Left lung (tissue), 10 donors: ENCODE results near the gene CYB5R3. TPM values are rescaled to one million over a fixed set of nuclear protein-coding genes. Genes with fewer than 3 reads are reported as not detected.

Experiments used
- ATAC-seq: fragments of 200-7000 bp; cut with Tn5 transposase; one replicate; pipeline ENCODE4 v1.9.1; 2020; ENCODE audit warnings: moderate library complexity
- DNase-seq, 4 donors: peaks; one replicate each; pipeline ENCODE4 v3.0.0-alpha.2; 2013 to 2020
- H3K27ac ChIP-seq, 2 donors: fragments of 200-600 bp; sonication (generic) in 1 of 2; one replicate each; pipeline versions ENCODE4 v1.5.0 to v1.8.0; 2020 to 2021
- H3K27me3 ChIP-seq, 2 donors: fragments of 200-600 bp; sonication (generic) in 1 of 2; one replicate each; pipeline versions ENCODE4 v1.5.0 to v1.8.0; 2020 to 2021
- H3K36me3 ChIP-seq, 2 donors: fragments of 200-600 bp; sonication (generic) in 1 of 2; one replicate each; pipeline versions ENCODE4 v1.5.0 to v1.8.0; 2020 to 2021
- H3K4me1 ChIP-seq, 2 donors: fragments of 200-600 bp; one replicate each; pipeline ENCODE4 v1.8.0; 2021
- H3K4me3 ChIP-seq, 2 donors: fragments of 200-600 bp; sonication (generic) in 1 of 2; one replicate each; pipeline versions ENCODE4 v1.5.0 to v1.8.0; 2020 to 2021; ENCODE audit warnings: mild to moderate bottlenecking in 1 of 2
- H3K9me3 ChIP-seq, 2 donors: fragments of 200-600 bp; sonication (generic) in 1 of 2; one replicate each; pipeline versions ENCODE4 v1.5.0 to v1.8.0; 2020 to 2021
- CTCF ChIP-seq, 2 donors: fragments of 200-600 bp; sonication (generic) in 1 of 2; IDR thresholded peaks; one replicate each; pipeline versions ENCODE4 v1.5.0 to v1.8.0; 2021; ENCODE audit warnings: antibody characterized with exemption in 2 of 2
- intact Hi-C, 2 donors: fragments of 100-400 bp; cut with DNase I; formaldehyde crosslinking; loops; one replicate each; pipeline versions ENCODE4 v1.11.2 to v1.14.2; 2022
- polyA plus RNA-seq, 6 donors: library from polyadenylated mRNA; unstranded; fragments of 120-200 nt; gene quantifications; one replicate each; pipeline ENCODE4 v1.2.1, GENCODE V29; 2013; ENCODE audit not compliant: insufficient read length in 6 of 6
- total RNA-seq, 2 donors: library from RNA; stranded (reverse); fragmentation: NEBNext Ultra II Directional; extraction: Animal tissue kit (Norgen Biotek cat#: 25700); gene quantifications; one replicate each; pipeline ENCODE4 v1.2.1, GENCODE V29; 2021
- donor health status: DM: no; HTN: yes; CAD: no.
- donor health status: DM: no; HTN: no; CAD: no.

CYB5R3 gene
- total and polyA plus RNA-seq, 8 donors, result 116 to 265 (median 150) TPM

GRCh38 chr22:42691440-42691839 is 42.2 kb upstream of the CYB5R3 start:
- no peak overlapping the region for H3K27ac ChIP-seq
- TF ChIP-seq CTCF (IDR thresholded peaks at IDR 0.05), result no peak
- no peaks in the 10 kb centered on the region for H3K27me3 ChIP-seq
- intact Hi-C loops, result no loop called here
- H3K4me1 ChIP-seq, result peaks cover 16 to 28% of the 10 kb centered on the region in 2 donors
- H3K36me3 ChIP-seq, result peaks cover 0 to 11% of the 10 kb centered on the region in 2 donors
- no peak overlapping the region for H3K4me3 ChIP-seq
- H3K9me3 ChIP-seq, result no peaks in the 10 kb centered on the region
- DNase-seq (no peak), ATAC-seq (no peak)

GRCh38 chr22:42688241-42689211 is 39.3 kb upstream of the CYB5R3 start:
- intact Hi-C loops, result no loop called here
- no peak for TF ChIP-seq CTCF (IDR thresholded peaks at IDR 0.05)

GRCh38 chr22:42686756-42687491 is 37.7 kb upstream of the CYB5R3 start:
- no peak for TF ChIP-seq CTCF (IDR thresholded peaks at IDR 0.05)
- H3K36me3 ChIP-seq, result no peaks in the 10 kb centered on the region
- no peaks in the 10 kb centered on the region for H3K9me3 ChIP-seq
- peak overlapping the region in 1 of 2 donors; percentile 58 for H3K27ac ChIP-seq
- no peak overlapping the region for H3K4me3 ChIP-seq
- intact Hi-C loops, result no loop called here
- peaks cover 24 to 41% of the 10 kb centered on the region in 2 donors for H3K4me1 ChIP-seq
- DNase-seq, result peak in 1 of 4 donors; percentile 19
- H3K27me3 ChIP-seq, result no peaks in the 10 kb centered on the region
- ATAC-seq, result no peak

More at GRCh38 chr22:42688241-42689211, 39.3 kb upstream of the CYB5R3 start:
- Histone ChIP-seq H3K27ac (peak overlapping the region; percentile 54 to 80), H3K9me3 (no peaks in the 10 kb centered on the region), H3K36me3 (peaks cover 0 to 11% of the 10 kb centered on the region in 2 donors), H3K4me3 (no peak overlapping the region), H3K4me1 (peaks cover 21 to 35% of the 10 kb centered on the region in 2 donors), H3K27me3 (no peaks in the 10 kb centered on the region)
- DNase-seq (peak; percentile 83 to 95 (median 84)), ATAC-seq (peak; percentile 89)

- H3K4me1 ChIP-seq, result peaks cover 24 to 48% of the 10 kb centered on the region in 2 donors
- H3K9me3 ChIP-seq, result no peaks in the 10 kb centered on the region
- peak in 1 of 4 donors; percentile 61 for DNase-seq
- intact Hi-C loops, result no loop called here
- peak; percentile 5 for ATAC-seq
- no peak for TF ChIP-seq CTCF (IDR thresholded peaks at IDR 0.05)
- no peaks in the 10 kb centered on the region for H3K36me3 ChIP-seq
- H3K27ac ChIP-seq, result peak overlapping the region in 1 of 2 donors; percentile 58
- no peak overlapping the region for H3K4me3 ChIP-seq
- no peaks in the 10 kb centered on the region for H3K27me3 ChIP-seq
These were observed 36.9 kb upstream of the CYB5R3 start for GRCh38 chr22:42685941-42686653.
